Ishikawa (cell line): Measurements from ENCODE around the gene TUBB3.

Experiments used
- CEBPB ChIP-seq: IDR thresholded peaks from 2 replicates; pipeline ENCODE4 v1.6.1; 2012
- EP300 ChIP-seq: IDR thresholded peaks from 2 replicates; pipeline ENCODE4 v1.6.1; 2012; ENCODE audit warnings: borderline replicate concordance
- RAD21 ChIP-seq: IDR thresholded peaks from 2 replicates; pipeline ENCODE4 v1.6.1; 2012; ENCODE audit warnings: low read depth
- TAF1 ChIP-seq: IDR thresholded peaks from 2 replicates; pipeline ENCODE4 v1.6.1; 2012; ENCODE audit warnings: low read depth, mild to moderate bottlenecking
- TEAD4 ChIP-seq: IDR thresholded peaks from 2 replicates; pipeline ENCODE4 v1.6.1; 2012
- YY1 ChIP-seq: IDR thresholded peaks from 2 replicates; pipeline ENCODE4 v1.6.1; 2012; ENCODE audit warnings: low read depth
- TF ChIP-seq, protein P1 (sequence below): IDR thresholded peaks from 2 replicates; pipeline ENCODE4 v1.6.1; 2012
- TF ChIP-seq, protein P2 (sequence below): IDR thresholded peaks from 2 replicates; pipeline ENCODE4 v1.6.1; 2012; ENCODE audit warnings: low read depth, mild to moderate bottlenecking

DNA sequence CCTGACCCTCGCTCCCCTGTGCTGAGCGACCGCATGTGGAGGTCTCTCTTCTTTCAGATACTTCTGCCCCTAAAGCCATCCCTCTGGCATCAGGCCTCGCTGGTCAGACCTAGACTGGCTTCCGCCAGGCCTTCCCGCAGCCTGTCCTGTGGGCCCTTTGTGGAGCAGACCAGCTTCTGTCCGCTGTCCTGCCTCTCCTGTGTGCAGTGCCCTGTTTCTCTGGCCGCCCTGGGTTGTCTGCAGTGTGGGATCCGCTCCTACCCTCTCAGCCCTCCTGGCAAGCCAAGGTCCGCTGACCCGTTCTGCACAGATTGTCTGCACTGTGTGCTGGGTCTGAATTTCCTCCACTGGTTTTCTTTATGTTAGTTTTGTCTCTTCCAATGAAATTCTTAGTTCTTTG is 25.9 kb upstream of the TUBB3 start:
- TF ChIP-seq TAF1 (no peak), RAD21 (no peak), EP300 (no peak), TEAD4 (no peak), CEBPB (no peak), YY1 (no peak)
- TF ChIP-seq, protein P1, sequence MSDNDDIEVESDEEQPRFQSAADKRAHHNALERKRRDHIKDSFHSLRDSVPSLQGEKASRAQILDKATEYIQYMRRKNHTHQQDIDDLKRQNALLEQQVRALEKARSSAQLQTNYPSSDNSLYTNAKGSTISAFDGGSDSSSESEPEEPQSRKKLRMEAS = no peak
- TF ChIP-seq, protein P2, sequence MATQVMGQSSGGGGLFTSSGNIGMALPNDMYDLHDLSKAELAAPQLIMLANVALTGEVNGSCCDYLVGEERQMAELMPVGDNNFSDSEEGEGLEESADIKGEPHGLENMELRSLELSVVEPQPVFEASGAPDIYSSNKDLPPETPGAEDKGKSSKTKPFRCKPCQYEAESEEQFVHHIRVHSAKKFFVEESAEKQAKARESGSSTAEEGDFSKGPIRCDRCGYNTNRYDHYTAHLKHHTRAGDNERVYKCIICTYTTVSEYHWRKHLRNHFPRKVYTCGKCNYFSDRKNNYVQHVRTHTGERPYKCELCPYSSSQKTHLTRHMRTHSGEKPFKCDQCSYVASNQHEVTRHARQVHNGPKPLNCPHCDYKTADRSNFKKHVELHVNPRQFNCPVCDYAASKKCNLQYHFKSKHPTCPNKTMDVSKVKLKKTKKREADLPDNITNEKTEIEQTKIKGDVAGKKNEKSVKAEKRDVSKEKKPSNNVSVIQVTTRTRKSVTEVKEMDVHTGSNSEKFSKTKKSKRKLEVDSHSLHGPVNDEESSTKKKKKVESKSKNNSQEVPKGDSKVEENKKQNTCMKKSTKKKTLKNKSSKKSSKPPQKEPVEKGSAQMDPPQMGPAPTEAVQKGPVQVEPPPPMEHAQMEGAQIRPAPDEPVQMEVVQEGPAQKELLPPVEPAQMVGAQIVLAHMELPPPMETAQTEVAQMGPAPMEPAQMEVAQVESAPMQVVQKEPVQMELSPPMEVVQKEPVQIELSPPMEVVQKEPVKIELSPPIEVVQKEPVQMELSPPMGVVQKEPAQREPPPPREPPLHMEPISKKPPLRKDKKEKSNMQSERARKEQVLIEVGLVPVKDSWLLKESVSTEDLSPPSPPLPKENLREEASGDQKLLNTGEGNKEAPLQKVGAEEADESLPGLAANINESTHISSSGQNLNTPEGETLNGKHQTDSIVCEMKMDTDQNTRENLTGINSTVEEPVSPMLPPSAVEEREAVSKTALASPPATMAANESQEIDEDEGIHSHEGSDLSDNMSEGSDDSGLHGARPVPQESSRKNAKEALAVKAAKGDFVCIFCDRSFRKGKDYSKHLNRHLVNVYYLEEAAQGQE = no peak
